DOHH2 (cell line): ENCODE results near the gene FRAS1.

Source experiments
- H3F3A ChIP-seq: fragments of 200-600 bp; sonication (generic), shearing (Covaris generic); 2 replicates; pipeline ENCODE4 v1.6.0; 2016; ENCODE audit warnings: antibody characterized with exemption, mild to moderate bottlenecking; ENCODE audit not compliant: control insufficient read depth, insufficient read depth
- H3K27ac ChIP-seq: fragments of 200-600 bp; sonication (generic); 2 replicates; pipeline ENCODE4 v1.5.1; 2014; ENCODE audit warnings: low read depth, mild to moderate bottlenecking, low read length, moderate library complexity
- H3K27me3 ChIP-seq: fragments of 200-600 bp; sonication (generic); 2 replicates; pipeline ENCODE4 v1.6.1; 2014; ENCODE audit warnings: mild to moderate bottlenecking, low read length, mixed read lengths; ENCODE audit not compliant: control insufficient read depth
- H3K36me3 ChIP-seq: fragments of 200-600 bp; sonication (generic); 2 replicates; pipeline ENCODE4 v1.6.1; 2014; ENCODE audit warnings: mild to moderate bottlenecking, low read length, moderate library complexity, mixed read lengths; ENCODE audit not compliant: control insufficient read depth
- H3K4me1 ChIP-seq: fragments of 200-600 bp; sonication (generic); 2 replicates; pipeline ENCODE4 v1.6.1; 2014; ENCODE audit warnings: mild to moderate bottlenecking, low read length, mixed read lengths; ENCODE audit not compliant: control insufficient read depth
- H3K4me2 ChIP-seq: fragments of 200-600 bp; sonication (generic); 2 replicates; pipeline ENCODE4 v1.6.0; 2014; ENCODE audit warnings: mild to moderate bottlenecking, low read length, moderate library complexity
- H3K4me3 ChIP-seq: fragments of 200-600 bp; sonication (generic); 2 replicates; pipeline ENCODE4 v1.5.1; 2014; ENCODE audit warnings: mild to moderate bottlenecking, low read length, mixed read lengths
- H3K79me2 ChIP-seq: fragments of 200-600 bp; sonication (generic); 2 replicates; pipeline ENCODE4 v1.6.1; 2014; ENCODE audit warnings: mild to moderate bottlenecking, low read length, mixed read lengths; ENCODE audit not compliant: control insufficient read depth
- H3K9me2 ChIP-seq: fragments of 200-600 bp; sonication (generic); replicated peaks from 2 replicates; pipeline ENCODE4 v1.6.1; 2014; ENCODE audit warnings: mild to moderate bottlenecking, low read length, mixed read lengths; ENCODE audit not compliant: control insufficient read depth
- H3K9me3 ChIP-seq: fragments of 200-600 bp; sonication (generic); 2 replicates; pipeline ENCODE4 v1.6.1; 2014; ENCODE audit warnings: antibody characterized with exemption, low read length, mixed read lengths; ENCODE audit not compliant: control insufficient read depth, insufficient read depth
- H4K20me1 ChIP-seq: fragments of 200-600 bp; sonication (generic); 2 replicates; pipeline ENCODE4 v1.6.0; 2014; ENCODE audit warnings: low read depth, mild to moderate bottlenecking, antibody characterized with exemption, low read length, moderate library complexity; ENCODE audit not compliant: control insufficient read depth, insufficient read depth
- CTCF ChIP-seq: fragments of 200-600 bp; sonication (generic); IDR thresholded peaks from one replicate; pipeline ENCODE4 v1.5.1; 2014; ENCODE audit warnings: antibody characterized with exemption, mild to moderate bottlenecking, low read depth, low read length; ENCODE audit not compliant: poor library complexity, severe bottlenecking
- EZH2phosphoT487 ChIP-seq: fragments of 200-600 bp; sonication (generic); IDR thresholded peaks from 2 replicates; pipeline ENCODE4 v1.6.1; 2017; ENCODE audit warnings: borderline replicate concordance, mild to moderate bottlenecking, antibody characterized with exemption, low read length, moderate library complexity, mixed read lengths

FRAS1 gene

GRCh38 chr4:78242071-78242470 lies 184.9 kb downstream of the FRAS1 start:
- Histone ChIP-seq H3K4me2 (no peak overlapping the region), H4K20me1 (no peaks in the 10 kb centered on the region), H3K79me2 (no peaks in the 10 kb centered on the region), H3K9me2 (no peaks in the 10 kb centered on the region), H3F3A (no peaks in the 10 kb centered on the region), H3K9me3 (no peaks in the 10 kb centered on the region), H3K4me1 (no peaks in the 10 kb centered on the region), H3K36me3 (no peaks in the 10 kb centered on the region), H3K27ac (no peak overlapping the region), H3K27me3 (no peaks in the 10 kb centered on the region), H3K4me3 (no peak overlapping the region)
- no peak for TF ChIP-seq EZH2phosphoT487
- no peak for TF ChIP-seq CTCF

GRCh38 chr4:78244705-78245485 lies 187.8 kb downstream of the FRAS1 start:
- TF ChIP-seq EZH2phosphoT487: no peak
- TF ChIP-seq CTCF: no peak

DNA sequence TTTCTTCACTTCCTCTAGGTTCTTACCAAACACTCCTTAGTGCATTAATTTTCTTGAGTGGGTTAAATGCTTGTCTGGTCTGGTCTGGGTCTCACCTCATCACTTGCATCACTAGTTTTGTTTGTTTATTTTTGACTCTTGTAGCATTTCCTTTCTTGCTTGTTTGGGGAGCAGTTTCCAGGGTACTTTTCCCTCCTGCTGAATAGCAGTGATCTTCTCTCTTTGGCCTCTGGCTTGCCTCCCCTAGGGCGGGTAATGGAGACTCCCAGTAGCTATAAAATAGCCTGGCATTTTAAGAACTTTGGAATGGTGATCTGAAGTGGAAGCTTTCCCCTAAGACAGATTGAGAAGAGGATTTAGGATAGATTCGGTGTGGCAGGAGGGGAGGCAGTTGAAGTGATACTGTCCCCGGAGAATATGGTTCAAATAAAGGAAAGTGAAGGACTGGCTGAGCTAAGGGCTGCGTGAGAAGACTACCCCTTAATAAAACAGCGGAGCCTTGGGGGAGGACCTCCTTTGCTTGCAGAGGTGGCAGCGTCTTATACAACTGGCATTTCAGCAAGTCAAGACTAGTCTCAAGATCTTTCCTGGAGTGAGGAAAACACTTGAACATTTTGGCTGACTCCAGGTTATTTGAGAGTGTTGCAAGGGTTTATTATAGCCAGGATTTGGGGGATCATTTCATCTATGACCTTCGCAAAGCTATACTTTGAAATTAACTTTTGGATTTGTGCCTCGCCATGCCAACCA lies 190.6 kb downstream of the FRAS1 start:
- H3K9me3 ChIP-seq: no peaks in the 10 kb centered on the region
- H3K4me1 ChIP-seq: no peaks in the 10 kb centered on the region
- H3K9me2 ChIP-seq: no peaks in the 10 kb centered on the region
- H3F3A ChIP-seq: no peaks in the 10 kb centered on the region
- TF ChIP-seq CTCF: no peak
- no peaks in the 10 kb centered on the region for H3K36me3 ChIP-seq
- H3K4me2 ChIP-seq: no peak overlapping the region
- no peaks in the 10 kb centered on the region for H4K20me1 ChIP-seq
- H3K27me3 ChIP-seq: no peaks in the 10 kb centered on the region
- no peak overlapping the region for H3K4me3 ChIP-seq
- H3K27ac ChIP-seq: no peak overlapping the region
- no peaks in the 10 kb centered on the region for H3K79me2 ChIP-seq

More at GRCh38 chr4:78244705-78245485, 187.8 kb downstream of the FRAS1 start:
- Histone ChIP-seq H3K36me3 (no peaks in the 10 kb centered on the region), H3K4me2 (no peak overlapping the region), H3K27ac (no peak overlapping the region), H3K4me1 (no peaks in the 10 kb centered on the region), H3K9me2 (no peaks in the 10 kb centered on the region), H3F3A (no peaks in the 10 kb centered on the region), H3K9me3 (no peaks in the 10 kb centered on the region), H3K4me3 (no peak overlapping the region), H3K27me3 (no peaks in the 10 kb centered on the region), H3K79me2 (no peaks in the 10 kb centered on the region), H4K20me1 (no peaks in the 10 kb centered on the region)
